ENCODE measurements around the gene SLC5A1.

The SLC5A1 gene

GRCh38 chr22:32042924-32043323 is at the start of gene SLC5A1:
Gene SLC5A1, plus strand, starts transcription at chr22:32043261. Its CDS starts 21 bp downstream, at chr22:32043282.
- in situ Hi-C loops (cut with MboI; ENCODE audit: low sequenced_read_pairs, unreplicated experiment) = no loop called here
- no peak for TF ChIP-seq CTCF (IDR thresholded peaks at IDR 0.05; ENCODE audit: borderline replicate concordance, control extremely low read depth, extremely low read depth, insufficient read depth, missing control alignments)
- DNase-seq (ENCODE audit: low spot score) = no peak

- in situ Hi-C loops (cut with MboI; ENCODE audit: low sequenced_read_pairs, unreplicated experiment) = no loop called here
- no peak for DNase-seq (ENCODE audit: low spot score)
- no peak for TF ChIP-seq CTCF (IDR thresholded peaks at IDR 0.05; ENCODE audit: borderline replicate concordance, control extremely low read depth, extremely low read depth, insufficient read depth, missing control alignments)
Observed at GRCh38 chr22:31995046-31995445, 48.0 kb upstream of the SLC5A1 start.

GRCh38 chr22:31995807-31996206 is 47.3 kb upstream of the SLC5A1 start:
- TF ChIP-seq CTCF (IDR thresholded peaks at IDR 0.05; ENCODE audit: borderline replicate concordance, control extremely low read depth, extremely low read depth, insufficient read depth, missing control alignments) = no peak
- DNase-seq (ENCODE audit: low spot score) = no peak
- in situ Hi-C loops (cut with MboI; ENCODE audit: low sequenced_read_pairs, unreplicated experiment) = no loop called here

- no peak for DNase-seq (ENCODE audit: low spot score)
- in situ Hi-C loops (cut with MboI; ENCODE audit: low sequenced_read_pairs, unreplicated experiment) = no loop called here
- no peak for TF ChIP-seq CTCF (IDR thresholded peaks at IDR 0.05; ENCODE audit: borderline replicate concordance, control extremely low read depth, extremely low read depth, insufficient read depth, missing control alignments)
Observed at GRCh38 chr22:31998784-31999385, 44.2 kb upstream of the SLC5A1 start.

- in situ Hi-C loops (cut with MboI; ENCODE audit: low sequenced_read_pairs, unreplicated experiment) = no loop called here
- TF ChIP-seq CTCF (IDR thresholded peaks at IDR 0.05; ENCODE audit: borderline replicate concordance, control extremely low read depth, extremely low read depth, insufficient read depth, missing control alignments) = no peak
- DNase-seq (ENCODE audit: low spot score) = no peak
Observed at GRCh38 chr22:32000181-32000580, 42.9 kb upstream of the SLC5A1 start.

GRCh38 chr22:32005453-32005852 is 37.6 kb upstream of the SLC5A1 start:
- in situ Hi-C loops (cut with MboI; ENCODE audit: low sequenced_read_pairs, unreplicated experiment) = no loop called here
- DNase-seq (ENCODE audit: low spot score) = no peak
- TF ChIP-seq CTCF (IDR thresholded peaks at IDR 0.05; ENCODE audit: borderline replicate concordance, control extremely low read depth, extremely low read depth, insufficient read depth, missing control alignments) = no peak
